H9 (cell line): ENCODE measurements around the gene GDI2. TPM values are rescaled to one million over a fixed set of nuclear protein-coding genes. Genes with fewer than 3 reads are reported as not detected.

Experiments
- DNase-seq: peaks from one replicate; pipeline ENCODE4 v3.0.0-alpha.2; 2017
- H2AFZ ChIP-seq: one replicate; pipeline ENCODE4 v1.6.1; 2013; ENCODE audit warnings: mild to moderate bottlenecking, low read length, control low read depth, moderate library complexity
- H2AK5ac ChIP-seq: 2 replicates; pipeline ENCODE4 v1.6.1; 2013; ENCODE audit warnings: low read length, control low read depth, mixed read lengths; ENCODE audit not compliant: insufficient read length
- H2BK120ac ChIP-seq: one replicate; pipeline ENCODE4 v1.6.1; 2013; ENCODE audit warnings: low read depth, mild to moderate bottlenecking, low read length, control low read depth, inconsistent platforms; ENCODE audit not compliant: poor library complexity, severe bottlenecking
- H2BK12ac ChIP-seq: 2 replicates; pipeline ENCODE4 v1.6.1; 2013; ENCODE audit warnings: low read length, control low read depth, mixed read lengths, low read depth; ENCODE audit not compliant: insufficient read length
- H2BK15ac ChIP-seq: 2 replicates; pipeline ENCODE4 v1.6.1; 2013; ENCODE audit warnings: low read depth, low read length, control low read depth
- H2BK20ac ChIP-seq: one replicate; pipeline ENCODE4 v1.6.1; 2013; ENCODE audit warnings: low read depth, mild to moderate bottlenecking, low read length, control low read depth, inconsistent platforms; ENCODE audit not compliant: poor library complexity, severe bottlenecking
- H2BK5ac ChIP-seq: 2 replicates; pipeline ENCODE4 v1.6.1; 2013; ENCODE audit warnings: low read length, control low read depth, mixed read lengths; ENCODE audit not compliant: insufficient read length
- H3K14ac ChIP-seq: 2 replicates; pipeline ENCODE4 v1.6.1; 2013; ENCODE audit warnings: low read length, control low read depth; ENCODE audit not compliant: insufficient read depth
- H3K18ac ChIP-seq: 2 replicates; pipeline ENCODE4 v1.6.1; 2013; ENCODE audit warnings: low read depth, mild to moderate bottlenecking, mixed read lengths, low read length, control low read depth; ENCODE audit not compliant: insufficient read length
- H3K23ac ChIP-seq: 2 replicates; pipeline ENCODE4 v1.6.1; 2013; ENCODE audit warnings: low read length, control low read depth, mixed read lengths, low read depth; ENCODE audit not compliant: insufficient read length
- H3K23me2 ChIP-seq: 2 replicates; pipeline ENCODE4 v1.6.1; 2013; ENCODE audit warnings: low read depth, mild to moderate bottlenecking, mixed read lengths, low read length, control low read depth; ENCODE audit not compliant: insufficient read length, poor library complexity, severe bottlenecking
- H3K27ac ChIP-seq: 2 replicates; pipeline ENCODE4 v1.5.1; 2013; ENCODE audit warnings: low read length, control low read depth, mixed read lengths, low read depth; ENCODE audit not compliant: insufficient read length
- H3K27me3 ChIP-seq: 2 replicates; pipeline ENCODE4 v1.6.1; 2013; ENCODE audit warnings: low read length, control low read depth, inconsistent platforms; ENCODE audit not compliant: insufficient read depth
- H3K4ac ChIP-seq: 2 replicates; pipeline ENCODE4 v1.6.1; 2013; ENCODE audit warnings: low read depth, mild to moderate bottlenecking, control low read depth, inconsistent platforms, low read length, moderate library complexity
- H3K4me1 ChIP-seq: 2 replicates; pipeline ENCODE4 v1.6.1; 2013; ENCODE audit warnings: low read length, control low read depth, inconsistent platforms; ENCODE audit not compliant: insufficient read depth
- H3K4me2 ChIP-seq: 2 replicates; pipeline ENCODE4 v1.6.1; 2013; ENCODE audit warnings: low read length, control low read depth, mixed read lengths; ENCODE audit not compliant: insufficient read length, insufficient read depth
- H3K56ac ChIP-seq: 2 replicates; pipeline ENCODE4 v1.6.1; 2013; ENCODE audit warnings: low read depth, mild to moderate bottlenecking, mixed read lengths, low read length, control low read depth; ENCODE audit not compliant: insufficient read length
- H3K79me1 ChIP-seq: 2 replicates; pipeline ENCODE4 v1.6.1; 2013; ENCODE audit warnings: low read depth, mild to moderate bottlenecking, moderate library complexity, low read length, control low read depth, inconsistent platforms; ENCODE audit not compliant: insufficient read depth, poor library complexity, severe bottlenecking
- H3K79me2 ChIP-seq: 2 replicates; pipeline ENCODE4 v1.6.1; 2013; ENCODE audit warnings: low read length, control low read depth, inconsistent platforms; ENCODE audit not compliant: insufficient read depth
- H3K9ac ChIP-seq: 2 replicates; pipeline ENCODE4 v1.6.1; 2013; ENCODE audit warnings: low read length, control low read depth, mixed read lengths; ENCODE audit not compliant: insufficient read length; ENCODE audit errors: extremely low read depth
- H3K9me3 ChIP-seq: one replicate; pipeline ENCODE4 v1.6.1; 2013; ENCODE audit warnings: low read depth, low read length, inconsistent platforms; ENCODE audit not compliant: control insufficient read depth
- H3T11ph ChIP-seq: one replicate; pipeline ENCODE4 v1.6.1; 2013; ENCODE audit warnings: mild to moderate bottlenecking, low read length, control low read depth, inconsistent platforms
- H4K20me1 ChIP-seq: one replicate; pipeline ENCODE4 v1.6.1; 2013; ENCODE audit not compliant: control insufficient read depth, insufficient read length, insufficient read depth
- H4K5ac ChIP-seq: 2 replicates; pipeline ENCODE4 v1.6.1; 2013; ENCODE audit warnings: low read depth, mild to moderate bottlenecking, mixed read lengths, low read length, control low read depth; ENCODE audit not compliant: insufficient read length
- H4K8ac ChIP-seq: replicated peaks from 2 replicates; pipeline ENCODE4 v1.6.1; 2013; ENCODE audit warnings: low read length, control low read depth, mixed read lengths, low read depth; ENCODE audit not compliant: insufficient read length
- H4K91ac ChIP-seq: 2 replicates; pipeline ENCODE4 v1.6.1; 2013; ENCODE audit warnings: low read depth, mild to moderate bottlenecking, moderate library complexity, mixed read lengths, low read length, control low read depth; ENCODE audit not compliant: insufficient read length
- H3K27ac Mint-ChIP-seq, 3 experiments: 2 replicates in 2 of 3; 3 replicates in 1 of 3; pipeline ENCODE4 v1.8.0; 2020 to 2021; ENCODE audit warnings: mixed read lengths in 3 of 3, mild to moderate bottlenecking in 1 of 3, moderate library complexity in 1 of 3
- H3K27me3 Mint-ChIP-seq: 2 replicates; pipeline ENCODE4 v1.8.0; 2021; ENCODE audit warnings: low read depth, mild to moderate bottlenecking, moderate library complexity, mixed read lengths
- H3K36me3 Mint-ChIP-seq, 3 experiments: 2 replicates in 2 of 3; 3 replicates in 1 of 3; pipeline ENCODE4 v1.8.0; 2020 to 2021; ENCODE audit warnings: low read depth in 3 of 3, mixed read lengths in 3 of 3; ENCODE audit not compliant: insufficient read depth in 1 of 3
- H3K4me1 Mint-ChIP-seq, 2 experiments: 2 replicates each; pipeline ENCODE4 v1.8.0; 2020; ENCODE audit warnings: mixed read lengths in 2 of 2
- H3K4me3 Mint-ChIP-seq, 2 experiments: 2 replicates in 1 of 2; 3 replicates in 1 of 2; pipeline ENCODE4 v1.8.0; 2020 to 2021; ENCODE audit warnings: mild to moderate bottlenecking in 2 of 2, mixed read lengths in 2 of 2, moderate library complexity in 1 of 2
- H3K9me3 Mint-ChIP-seq, 2 experiments: 2 replicates in 1 of 2; 3 replicates in 1 of 2; pipeline ENCODE4 v1.8.0; 2020; ENCODE audit warnings: mild to moderate bottlenecking in 2 of 2, mixed read lengths in 2 of 2, moderate library complexity in 1 of 2
- WGBS: extraction: QIAGEN DNeasy Blood & Tissue Kit; methylation state at CpG from one replicate; pipeline ENCODE4 v1.1.7; 2013; ENCODE audit warnings: missing lambda C conversion rate, low lambda C conversion rate, mixed read lengths; ENCODE audit not compliant: insufficient read length; ENCODE audit errors: extremely low coverage; 5-methylcytosine and 5-hydroxymethylcytosine counted together
- total RNA-seq: library from RNA; stranded (reverse); gene quantifications from 2 replicates; pipeline ENCODE4 v1.2.1, GENCODE V29; 2021
- TF ChIP-seq, protein P1 (sequence below): fragments of 200-600 bp; sonication (generic); conservative IDR thresholded peaks from 3 replicates; pipeline ENCODE4 v1.8.0; 2021; ENCODE audit warnings: antibody characterized with exemption, mild to moderate bottlenecking

GDI2 gene
- total RNA-seq, 1 experiment from 2014 or later = 351 TPM

DNA sequence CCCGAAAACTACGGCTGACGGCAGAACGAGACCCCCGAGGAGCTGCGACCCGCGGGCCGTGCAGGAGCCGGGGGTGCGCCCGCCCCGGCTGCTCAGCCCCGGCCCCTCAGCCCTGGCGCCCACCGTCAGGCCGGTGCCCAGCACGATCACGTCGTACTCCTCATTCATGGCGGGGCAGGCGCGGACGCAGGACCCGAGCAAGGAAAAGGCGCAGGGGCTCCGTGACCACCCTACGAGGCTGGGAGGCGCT, 218 bp downstream of the GDI2 start:
- Mint-ChIP-seq H3K4me1 (peaks cover 30 to 33% of the 10 kb centered on the region in 2 experiments), H3K9me3 (no peaks in the 10 kb centered on the region; a peak in 2 of 5 replicates), H3K27me3 (no peaks in the 10 kb centered on the region; the same call in 1 of the 2 replicates), H3K36me3 (peaks cover 10 to 19% (median 16%) of the 10 kb centered on the region in 3 experiments), H3K27ac (peak overlapping the region; percentile 95 to 96 (median 95); a peak in 6 of 7 replicates), H3K4me3 (peak overlapping the region; percentile 74 to 92)
- Histone ChIP-seq H3K18ac (peak overlapping the region; percentile 91), H2BK12ac (no peak overlapping the region), H3K23ac (no peak overlapping the region), H3K9ac (peak overlapping the region; percentile 96), H3K4ac (no peak overlapping the region), H3K56ac (no peak overlapping the region), H2BK20ac (no peak overlapping the region), H4K5ac (no peak overlapping the region), H3K9me3 (no peaks in the 10 kb centered on the region), H3K79me1 (no peaks in the 10 kb centered on the region), H2BK5ac (no peak overlapping the region), H4K91ac (no peak overlapping the region), H2AFZ (no peak overlapping the region), H3K27me3 (no peaks in the 10 kb centered on the region), H3T11ph (no peak overlapping the region), H3K27ac (peak overlapping the region; percentile 73), H2BK120ac (no peak overlapping the region), H3K4me2 (peak overlapping the region; percentile 71), H2BK15ac (no peak overlapping the region), H3K14ac (peak overlapping the region; percentile 96), H3K4me1 (no peaks in the 10 kb centered on the region), H3K79me2 (peaks cover 39% of the 10 kb centered on the region; the same call in 1 of the 2 replicates), H3K23me2 (peaks cover 4% of the 10 kb centered on the region), H4K20me1 (no peaks in the 10 kb centered on the region), H4K8ac (no peak overlapping the region), H2AK5ac (no peak overlapping the region)
- TF ChIP-seq, protein P1, sequence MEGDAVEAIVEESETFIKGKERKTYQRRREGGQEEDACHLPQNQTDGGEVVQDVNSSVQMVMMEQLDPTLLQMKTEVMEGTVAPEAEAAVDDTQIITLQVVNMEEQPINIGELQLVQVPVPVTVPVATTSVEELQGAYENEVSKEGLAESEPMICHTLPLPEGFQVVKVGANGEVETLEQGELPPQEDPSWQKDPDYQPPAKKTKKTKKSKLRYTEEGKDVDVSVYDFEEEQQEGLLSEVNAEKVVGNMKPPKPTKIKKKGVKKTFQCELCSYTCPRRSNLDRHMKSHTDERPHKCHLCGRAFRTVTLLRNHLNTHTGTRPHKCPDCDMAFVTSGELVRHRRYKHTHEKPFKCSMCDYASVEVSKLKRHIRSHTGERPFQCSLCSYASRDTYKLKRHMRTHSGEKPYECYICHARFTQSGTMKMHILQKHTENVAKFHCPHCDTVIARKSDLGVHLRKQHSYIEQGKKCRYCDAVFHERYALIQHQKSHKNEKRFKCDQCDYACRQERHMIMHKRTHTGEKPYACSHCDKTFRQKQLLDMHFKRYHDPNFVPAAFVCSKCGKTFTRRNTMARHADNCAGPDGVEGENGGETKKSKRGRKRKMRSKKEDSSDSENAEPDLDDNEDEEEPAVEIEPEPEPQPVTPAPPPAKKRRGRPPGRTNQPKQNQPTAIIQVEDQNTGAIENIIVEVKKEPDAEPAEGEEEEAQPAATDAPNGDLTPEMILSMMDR = no peak
- no CpG with 5 or more reads among the region's 29 CpGs for WGBS
- no peak for DNase-seq
